GM18861 (cell line): ENCODE data around the gene KARS1.
"Not testable (repeated sequence)": the region's sequence is repeated elsewhere in the genome, so short reads cannot be mapped to it uniquely, and the experiment has no call there.

Experiments used
- ATAC-seq: cut with Tn5 transposase; IDR thresholded peaks from one replicate; pipeline ENCODE4 v1.9.1; 2021; ENCODE audit not compliant: unreplicated experiment

The KARS1 gene

GRCh38 chr16:75626806-75627205, 20.7 kb downstream of the KARS1 start:
- no peak for ATAC-seq

- no peak for ATAC-seq
These were observed 22.5 kb downstream of the KARS1 start for GRCh38 chr16:75624921-75625334.

- peak; percentile 85 for ATAC-seq
These were observed 24.5 kb downstream of the KARS1 start, which contains the start of gene ADAT1 for GRCh38 chr16:75622761-75623605. Gene ADAT1, minus strand, starts transcription at chr16:75623281. Its CDS starts 2,482 bp downstream, at chr16:75620799.

GRCh38 chr16:75621170-75621477, 26.3 kb downstream of the KARS1 start:
- ATAC-seq = no peak

- ATAC-seq = no peak
These were observed 26.9 kb downstream of the KARS1 start for GRCh38 chr16:75620326-75621169.

- ATAC-seq = no peak
These were observed 28.7 kb downstream of the KARS1 start for GRCh38 chr16:75618780-75619179.

- ATAC-seq = no peak
These were observed 30.3 kb downstream of the KARS1 start for GRCh38 chr16:75617121-75617520.

- no peak for ATAC-seq
These were observed 30.9 kb downstream of the KARS1 start for GRCh38 chr16:75616521-75617010.

- ATAC-seq = no peak
These were observed 31.8 kb downstream of the KARS1 start for GRCh38 chr16:75615619-75616018.

- no peak for ATAC-seq
These were observed 33.2 kb downstream of the KARS1 start for GRCh38 chr16:75614066-75614897.

- no peak for ATAC-seq
These were observed 41.0 kb downstream of the KARS1 start for GRCh38 chr16:75606507-75606906.

GRCh38 chr16:75603241-75603640, 44.2 kb downstream of the KARS1 start:
- no peak for ATAC-seq

GRCh38 chr16:75599452-75600277, 47.8 kb downstream of the KARS1 start:
- ATAC-seq = no peak

GRCh38 chr16:75593825-75594820, 53.3 kb downstream of the KARS1 start:
- no peak for ATAC-seq

- no peak for ATAC-seq
These were observed 54.2 kb downstream of the KARS1 start for GRCh38 chr16:75593308-75593707.

GRCh38 chr16:75591927-75592326, 55.5 kb downstream of the KARS1 start:
- not testable (repeated sequence) for ATAC-seq

GRCh38 chr16:75590920-75591843, 56.3 kb downstream of the KARS1 start:
- ATAC-seq = no peak

- ATAC-seq = no peak
These were observed 58.2 kb downstream of the KARS1 start for GRCh38 chr16:75589306-75589705.
